GM18505 (cell line): ENCODE data around the gene FBLN7.

Source experiments
- ATAC-seq: cut with Tn5 transposase; IDR thresholded peaks from one replicate; pipeline ENCODE4 v1.9.1; 2021; ENCODE audit not compliant: unreplicated experiment
- POLR2A ChIP-seq: IDR thresholded peaks from 4 replicates; pipeline ENCODE4 v1.6.1; 2011; ENCODE audit warnings: borderline replicate concordance; ENCODE audit not compliant: insufficient read depth, insufficient read length; ENCODE audit errors: extremely low read depth

Gene FBLN7

DNA sequence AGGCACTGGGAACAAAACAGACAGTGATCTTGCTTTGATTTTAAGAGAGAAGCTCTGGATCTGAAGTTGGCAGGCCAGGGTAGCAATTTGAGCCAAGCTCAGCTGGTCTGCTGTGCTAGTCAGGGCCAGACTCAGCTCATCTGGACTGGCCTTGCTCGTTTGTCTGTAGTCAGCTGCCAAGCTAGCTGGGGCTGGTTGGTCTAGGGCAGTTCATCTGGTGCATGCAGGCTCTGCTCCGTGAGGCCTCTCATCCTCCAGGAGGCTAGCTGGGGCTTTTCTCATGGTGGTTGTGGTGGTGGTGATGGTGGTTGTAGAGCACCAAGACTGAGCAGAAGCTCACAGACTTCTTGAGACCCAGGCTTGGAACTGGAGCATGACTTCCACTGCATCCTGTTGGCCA is 10.3 kb downstream of the FBLN7 start:
- ATAC-seq = no peak
- no peak for TF ChIP-seq POLR2A

DNA sequence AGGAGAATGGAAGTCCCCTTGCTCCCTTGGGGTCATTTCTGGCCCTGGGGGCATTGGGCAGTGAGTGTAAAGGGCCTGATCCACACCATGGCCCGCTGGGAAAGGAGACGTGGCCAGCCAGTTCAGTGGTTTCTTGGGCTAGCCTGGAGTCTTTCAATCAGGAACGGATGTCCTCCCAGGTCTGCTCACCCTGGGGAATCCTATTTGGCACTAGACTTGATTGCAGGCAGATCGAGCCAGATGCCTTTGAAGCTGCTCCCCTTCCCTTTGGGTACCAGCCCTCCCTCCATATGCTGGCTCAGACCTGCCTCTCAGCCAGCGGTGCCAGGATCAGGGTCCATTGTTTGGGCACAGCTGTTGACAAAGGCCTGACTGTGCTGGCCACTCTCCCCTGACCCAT is 11.0 kb downstream of the FBLN7 start:
- ATAC-seq = no peak
- TF ChIP-seq POLR2A = no peak

DNA sequence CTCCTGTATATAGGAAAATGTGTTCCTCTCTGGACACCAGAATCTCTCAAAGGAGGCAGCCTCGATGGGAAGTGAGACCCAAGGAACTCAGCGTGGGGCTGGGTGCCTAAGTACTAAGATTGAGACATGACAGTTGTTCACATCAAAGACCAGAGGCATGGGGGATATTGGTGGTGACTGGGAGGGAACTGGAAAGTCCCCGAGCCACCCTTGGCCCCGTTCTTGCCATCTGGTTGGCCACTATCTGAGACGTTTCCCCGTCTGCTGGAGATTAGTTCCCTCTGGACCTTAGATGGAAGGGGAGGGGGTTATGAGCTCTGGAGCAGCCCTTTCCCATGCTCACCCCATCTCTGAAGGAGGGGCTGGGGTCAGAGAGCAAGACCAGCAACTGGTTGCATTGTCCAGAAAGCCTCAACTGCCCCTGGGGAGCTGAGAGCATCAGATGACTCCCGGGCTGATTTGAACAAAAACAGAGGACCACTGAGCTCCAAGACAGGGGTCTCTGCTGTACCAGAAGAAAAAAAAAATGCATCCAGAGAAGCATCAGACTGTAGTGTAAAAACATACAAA is 11.8 kb downstream of the FBLN7 start:
- ATAC-seq = no peak
- no peak for TF ChIP-seq POLR2A

DNA sequence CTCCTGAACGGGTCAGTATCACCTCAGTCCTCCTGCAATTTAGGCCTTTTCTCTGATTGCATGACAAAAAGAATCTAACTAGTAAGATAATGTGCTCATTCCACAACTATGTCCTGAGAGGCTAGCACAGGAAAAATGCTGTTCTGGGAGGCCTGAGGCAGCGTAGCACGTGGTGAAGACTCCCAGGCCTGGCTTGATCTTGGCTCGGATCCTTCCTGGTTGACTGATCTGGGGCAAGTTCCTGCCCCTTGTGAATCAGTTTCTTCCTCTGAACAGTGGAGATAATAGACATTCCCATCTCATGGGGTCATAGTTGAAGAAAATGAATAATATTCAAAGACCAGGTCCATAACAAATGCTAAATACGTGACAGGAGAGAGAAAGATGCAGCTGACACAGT is 12.3 kb downstream of the FBLN7 start:
- TF ChIP-seq POLR2A = no peak
- ATAC-seq = no peak

DNA sequence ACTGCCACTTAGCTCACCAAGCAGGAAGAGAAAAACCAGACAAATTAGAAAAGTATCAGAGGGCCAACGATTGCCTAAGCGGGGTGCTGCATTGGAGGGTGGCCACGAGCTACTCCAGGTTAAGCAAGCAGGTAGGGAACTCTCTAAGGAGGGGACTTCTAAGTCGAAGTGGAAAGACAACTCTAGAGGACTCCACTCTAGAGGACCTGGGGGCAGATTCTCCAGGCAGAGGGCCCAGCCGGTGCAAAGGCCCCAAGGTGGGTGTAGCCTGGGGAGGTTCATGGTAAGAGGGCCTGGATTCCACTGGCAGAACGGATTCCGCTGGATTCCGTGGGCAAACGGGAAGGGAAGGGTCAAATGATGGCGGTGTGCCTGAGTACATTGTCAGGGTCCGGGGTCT is 12.7 kb downstream of the FBLN7 start:
- no peak for ATAC-seq
- TF ChIP-seq POLR2A = no peak

DNA sequence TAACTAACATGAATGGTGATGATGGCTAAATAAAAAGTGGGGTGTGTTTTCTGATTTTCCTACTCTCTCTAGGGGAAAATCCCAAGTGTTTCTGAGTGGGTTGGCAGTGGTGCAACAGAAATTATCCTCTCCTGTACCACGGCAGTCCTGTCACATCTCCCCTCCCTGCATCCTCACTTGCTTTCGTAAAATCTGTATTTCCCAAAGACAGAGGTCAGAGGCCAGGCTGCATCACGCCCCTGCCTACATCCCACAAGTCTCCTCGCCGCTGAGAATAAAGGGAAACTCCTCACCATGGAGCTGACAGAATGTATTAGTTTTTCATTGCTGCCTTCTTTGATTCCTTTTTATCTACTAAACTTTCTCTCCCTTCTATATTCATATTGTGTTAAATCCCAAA is 13.1 kb downstream of the FBLN7 start:
- ATAC-seq = no peak
- no peak for TF ChIP-seq POLR2A

DNA sequence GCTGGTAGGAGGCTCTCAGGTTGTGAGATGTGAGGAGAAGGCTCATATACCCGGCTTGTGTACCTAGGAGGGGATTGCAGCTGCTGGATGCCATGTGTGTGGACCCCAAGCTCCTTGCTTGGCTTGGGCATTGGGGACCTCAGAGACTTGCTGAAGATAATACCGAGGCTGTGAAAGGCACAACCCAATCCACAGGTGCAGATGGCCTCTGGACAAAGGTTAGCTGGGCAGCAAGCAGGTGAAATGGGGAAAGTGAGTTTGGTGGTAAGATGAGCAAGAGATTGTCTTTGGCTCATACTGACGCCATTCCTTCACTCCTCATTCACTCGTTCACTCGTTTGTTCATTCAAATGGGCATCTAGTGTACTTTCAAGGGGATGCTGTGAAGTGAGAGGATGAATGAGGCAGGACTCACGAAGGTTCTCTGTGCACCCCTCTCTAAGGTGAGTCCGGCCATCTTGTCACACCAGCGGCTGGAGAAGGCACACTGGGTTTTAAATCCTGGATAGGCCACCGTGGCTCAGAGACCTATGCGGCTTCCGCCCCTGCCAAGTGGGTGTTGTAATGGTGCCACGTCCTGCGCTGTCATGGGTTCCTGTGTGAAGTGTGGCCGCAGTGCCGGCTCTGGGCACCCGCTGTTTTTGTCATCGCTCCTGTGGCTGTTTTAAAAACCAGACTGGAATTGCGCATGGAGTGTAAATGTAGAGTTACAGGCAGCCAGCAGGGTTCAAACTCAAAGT is 13.7 kb downstream of the FBLN7 start:
- ATAC-seq = no peak
- no peak for TF ChIP-seq POLR2A

DNA sequence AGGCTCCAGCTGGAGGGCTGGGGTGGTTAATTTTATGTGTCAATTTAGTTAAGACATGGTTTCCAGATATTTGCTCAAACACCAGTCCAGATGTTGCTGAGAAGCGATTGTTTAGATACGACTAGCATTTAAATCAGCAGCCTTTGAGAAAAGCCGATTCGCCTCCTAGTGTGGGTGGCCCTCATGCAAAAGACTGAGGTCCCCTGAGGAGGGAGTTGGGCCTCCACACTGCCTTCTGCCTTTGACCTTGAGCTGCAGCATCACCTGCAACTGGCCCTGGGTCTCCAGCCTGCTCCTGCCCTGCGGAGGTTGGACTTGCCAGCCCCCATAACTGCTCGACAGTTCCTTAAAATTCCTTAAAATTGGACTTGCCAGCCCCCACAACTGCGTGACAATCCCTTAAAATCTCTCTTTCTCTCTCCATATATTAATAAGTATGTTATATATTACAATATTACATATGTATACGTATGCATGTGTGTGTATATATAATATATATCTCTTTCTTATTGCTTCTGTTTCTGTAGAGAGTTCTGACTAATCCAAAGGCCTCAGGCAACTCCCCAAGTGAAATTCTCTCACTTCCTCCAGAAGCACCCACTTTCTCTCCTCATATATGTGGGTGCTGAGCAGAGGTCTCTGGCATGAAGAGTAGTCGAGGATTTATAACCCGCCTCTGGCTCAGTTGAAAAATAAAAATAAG is 14.4 kb downstream of the FBLN7 start:
- ATAC-seq = no peak
- TF ChIP-seq POLR2A = no peak

DNA sequence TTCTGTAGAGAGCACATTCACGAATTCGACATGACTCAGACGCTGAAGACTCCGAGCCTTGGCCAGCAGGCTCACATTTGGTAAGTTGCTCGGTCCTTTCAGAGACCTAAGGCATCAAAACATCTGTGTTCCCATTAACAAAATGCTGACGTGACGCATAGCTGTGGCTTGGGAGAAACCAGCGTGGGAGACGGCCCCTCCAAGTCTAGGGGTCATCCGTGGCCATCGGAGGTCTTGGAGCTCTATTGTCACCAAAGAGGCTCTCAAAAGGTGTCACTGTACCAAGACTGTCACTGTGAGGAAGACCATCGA is 14.9 kb downstream of the FBLN7 start:
- no peak for TF ChIP-seq POLR2A
- ATAC-seq = no peak

DNA sequence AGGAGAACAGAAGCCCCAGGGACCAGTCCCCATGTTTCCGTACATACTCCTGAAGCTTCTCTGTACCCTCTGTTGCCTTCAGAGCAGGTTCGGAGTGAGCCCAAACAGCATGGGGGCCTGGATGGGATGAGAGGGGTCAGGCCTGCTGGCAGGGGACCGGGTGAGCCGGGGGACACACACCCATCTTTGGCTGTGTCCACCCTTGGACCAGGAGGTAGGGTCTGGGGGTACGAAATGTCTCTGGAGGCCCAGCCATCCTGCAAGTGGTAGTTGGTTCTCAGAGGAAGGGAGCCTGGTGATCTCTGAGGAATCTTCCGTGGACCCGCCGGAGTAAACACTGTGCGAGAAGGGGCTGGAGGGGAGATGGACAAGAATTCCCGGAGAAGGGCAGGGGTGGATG is 15.3 kb downstream of the FBLN7 start:
- no peak for TF ChIP-seq POLR2A
- no peak for ATAC-seq

DNA sequence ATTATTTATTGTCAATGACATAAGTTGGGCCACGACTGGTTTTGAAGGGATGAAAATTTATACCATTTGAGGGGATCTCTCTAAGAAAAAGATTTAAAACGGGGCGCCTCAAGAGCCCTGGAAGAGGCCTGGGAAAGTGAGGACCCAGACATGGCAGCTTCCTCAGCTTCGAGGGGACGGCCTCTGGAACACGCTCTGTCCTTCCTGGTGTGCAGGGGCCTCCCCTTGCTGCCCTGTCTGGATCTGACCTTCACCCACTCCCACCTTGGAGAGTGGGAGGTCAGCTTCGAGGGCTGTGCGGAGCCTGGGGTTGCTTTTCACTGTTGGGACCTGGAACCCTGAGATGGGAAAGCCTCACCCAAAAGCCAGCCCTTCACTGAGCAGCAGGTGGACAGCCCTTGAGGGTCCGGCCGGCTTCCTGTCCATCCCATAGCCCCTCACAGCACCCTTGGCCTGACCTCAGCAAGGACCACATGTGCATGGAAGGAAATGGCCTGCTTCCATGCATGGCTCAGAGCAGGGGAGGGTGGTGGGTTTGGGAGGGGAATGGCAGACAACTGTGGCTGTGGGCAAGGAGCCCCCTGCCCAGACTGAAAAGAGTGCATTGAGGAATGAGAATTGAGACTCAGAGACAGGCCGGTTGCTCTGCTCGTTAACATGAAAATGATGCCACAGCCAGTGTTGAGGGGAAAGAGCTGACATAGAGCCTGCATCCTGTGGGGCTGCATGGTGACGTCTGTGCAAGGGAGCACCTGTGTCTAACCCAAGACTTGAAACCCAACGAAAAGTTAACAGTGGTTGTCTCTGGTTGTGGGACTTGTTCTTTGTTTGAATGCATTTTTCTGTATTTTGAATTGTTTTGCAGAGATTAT is 16.3 kb downstream of the FBLN7 start:
- TF ChIP-seq POLR2A = no peak

DNA sequence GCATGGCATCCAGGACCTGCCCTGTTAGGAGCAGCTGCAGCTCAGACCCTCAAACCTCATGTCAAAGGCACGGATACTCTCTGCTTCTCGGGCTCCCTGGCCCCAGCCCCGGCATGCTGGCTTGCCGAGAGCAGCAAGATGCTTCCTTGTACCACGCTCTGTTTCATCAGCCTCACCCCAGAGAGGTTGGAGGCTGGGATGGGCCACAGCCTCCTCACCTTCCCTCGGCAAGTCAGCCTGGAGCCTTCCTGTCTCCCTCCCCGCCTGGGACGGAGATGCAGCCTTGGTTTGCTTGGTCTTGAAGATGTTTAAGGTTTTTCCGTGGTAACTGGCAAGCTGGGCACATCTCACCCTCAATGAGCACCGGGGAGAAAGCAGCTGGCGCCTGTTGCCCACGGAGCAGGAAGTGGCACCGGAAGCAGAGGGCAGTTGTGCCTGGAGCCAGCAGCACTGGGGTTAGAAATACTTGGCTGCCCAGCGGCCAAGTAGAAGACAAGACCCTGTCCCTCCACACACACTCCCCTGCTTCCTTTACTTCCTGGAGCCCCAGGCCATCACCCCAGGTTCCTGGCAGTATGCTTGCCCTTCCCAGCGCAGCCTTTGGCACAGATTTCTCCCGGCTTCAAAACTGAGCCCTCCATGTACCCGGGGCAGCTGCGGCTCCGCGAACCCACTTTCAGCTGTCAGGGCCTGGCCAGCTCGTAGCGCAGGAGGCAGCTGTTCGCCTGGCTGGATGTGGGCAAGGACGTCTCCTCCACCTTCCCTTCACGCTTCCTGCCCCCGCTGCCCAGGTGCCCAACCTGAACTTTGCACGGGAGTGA is 17.4 kb downstream of the FBLN7 start:
- TF ChIP-seq POLR2A = no peak
- ATAC-seq = no peak

More for the DNA sequence above, 16.3 kb downstream of the FBLN7 start:
- ATAC-seq = no peak
